Kidney (tissue), 14 donors: ENCODE results near the gene AOPEP. TPM values are rescaled to one million over a fixed set of nuclear protein-coding genes. Genes with fewer than 3 reads are reported as not detected.
A peak's percentile ranks its signal among the peaks of the same experiment; 100 is the strongest.

ENCODE experiments used
- DNase-seq, 5 donors: peaks; one replicate each; pipeline ENCODE4 v3.0.0-alpha.2; 2013 to 2020
- FAIRE-seq: peaks from 2 replicates; lab custom pipeline; 2012; peaks lifted over from hg19 to GRCh38; lab: Jason Lieb, UNC
- H3K27ac ChIP-seq, 2 donors: one replicate each; pipeline ENCODE4 v1.7.0; 2013; ENCODE audit warnings: low read depth in 2 of 2, low read length in 2 of 2, inconsistent platforms in 1 of 2
- H3K27me3 ChIP-seq: one replicate; pipeline ENCODE4 v1.7.1; 2013; ENCODE audit warnings: low read length, inconsistent platforms; ENCODE audit not compliant: control insufficient read depth, insufficient read depth
- H3K36me3 ChIP-seq, 3 donors: one replicate each; pipeline versions ENCODE4 v1.7.0 to v1.7.1; 2013; ENCODE audit warnings: low read length in 3 of 3, control low read depth in 1 of 3, inconsistent platforms in 1 of 3; ENCODE audit not compliant: insufficient read depth in 3 of 3, control insufficient read depth in 2 of 3
- H3K4me1 ChIP-seq, 3 donors: one replicate each; pipeline versions ENCODE4 v1.7.0 to v1.7.1; 2013; ENCODE audit warnings: low read length in 3 of 3, inconsistent platforms in 1 of 3, low read depth in 1 of 3; ENCODE audit not compliant: control insufficient read depth in 2 of 3, insufficient read depth in 2 of 3
- H3K4me3 ChIP-seq, 3 donors: one replicate each; pipeline versions ENCODE4 v1.7.0 to v1.8.1; 2013; ENCODE audit warnings: low read length in 3 of 3, control low read depth in 1 of 3, inconsistent platforms in 1 of 3
- H3K9ac ChIP-seq, 3 donors: one replicate each; pipeline versions ENCODE4 v1.7.0 to v1.7.1; 2013; ENCODE audit warnings: low read length in 3 of 3, control low read depth in 1 of 3, inconsistent platforms in 1 of 3
- H3K9me3 ChIP-seq, 3 donors: one replicate each; pipeline versions ENCODE4 v1.7.0 to v1.7.1; 2013; ENCODE audit warnings: low read length in 3 of 3, control low read depth in 1 of 3, inconsistent platforms in 1 of 3; ENCODE audit not compliant: control insufficient read depth in 2 of 3, insufficient read depth in 1 of 3
- CTCF ChIP-seq: IDR thresholded peaks from 3 replicates; pipeline ENCODE4 v1.5.1; 2012; ENCODE audit warnings: mild to moderate bottlenecking, moderate library complexity, borderline replicate concordance; ENCODE audit not compliant: insufficient read depth; ENCODE audit errors: extremely low read depth
- intact Hi-C: fragments of 100-400 bp; cut with DNase I; formaldehyde crosslinking; loops from one replicate; pipeline ENCODE4 v1.11.1; 2022
- polyA plus RNA-seq: library from polyadenylated mRNA; stranded (reverse); fragments of 350-450 nt; fragmentation: Illumina TruSeq; extraction: RNeasy Lipid Tissue Mini Kit (QIAGEN cat#74804); gene quantifications from one replicate; pipeline ENCODE4 v1.2.3, GENCODE V29; 2014; ENCODE audit warnings: low read depth, low replicate concordance; ENCODE audit not compliant: insufficient read depth
- total RNA-seq: library from RNA; stranded (reverse); fragmentation: NEBNext Ultra II Directional; extraction: Animal tissue kit (Norgen Biotek cat#: 25700); gene quantifications from one replicate; pipeline ENCODE4 v1.2.1, GENCODE V29; 2021
- donor health status: control.
- donor health status: control.
- donor health status: control.
- donor health status: control.
- donor health status: control.
- donor health status: DM: yes; HTN: yes; CAD: no.
- donor health status: Normal renal cell carcinoma (clear cell type).

The AOPEP gene
- total and polyA plus RNA-seq, 2 donors from 2014 or later: 52.2 to 119 TPM

- peaks cover 34 to 60% (median 51%) of the 10 kb centered on the region in 3 donors for H3K4me1 ChIP-seq
- no peak overlapping the region for H3K4me3 ChIP-seq
- DNase-seq: no peak
- TF ChIP-seq CTCF: no peak
- intact Hi-C loops: no loop called here
- no peaks in the 10 kb centered on the region for H3K27me3 ChIP-seq
- FAIRE-seq: no peak
- no peaks in the 10 kb centered on the region for H3K9me3 ChIP-seq
- peak overlapping the region in 1 of 3 donors; percentile 80 for H3K9ac ChIP-seq
- peaks cover 5 to 27% (median 13%) of the 10 kb centered on the region in 3 donors for H3K36me3 ChIP-seq
- peak overlapping the region; percentile 94 to 96 for H3K27ac ChIP-seq
Measured at GRCh38 chr9:95022657-95023056, 296.2 kb downstream of the AOPEP start.

GRCh38 chr9:95023217-95024003, 296.9 kb downstream of the AOPEP start:
- Histone ChIP-seq H3K9ac (peak overlapping the region in 1 of 3 donors; percentile 80), H3K27me3 (no peaks in the 10 kb centered on the region), H3K27ac (peak overlapping the region; percentile 94 to 96), H3K9me3 (no peaks in the 10 kb centered on the region), H3K4me3 (no peak overlapping the region), H3K4me1 (peaks cover 34 to 68% (median 46%) of the 10 kb centered on the region in 3 donors), H3K36me3 (peaks cover 5 to 28% (median 12%) of the 10 kb centered on the region in 3 donors)
- TF ChIP-seq CTCF: no peak
- intact Hi-C loops: no loop called here
- DNase-seq (peak in 2 of 5 donors; percentile 59 to 60), FAIRE-seq (no peak)

GRCh38 chr9:95024097-95024671, 297.7 kb downstream of the AOPEP start:
- Histone ChIP-seq H3K36me3 (peaks cover 5 to 33% (median 12%) of the 10 kb centered on the region in 3 donors), H3K27me3 (no peaks in the 10 kb centered on the region), H3K9me3 (no peaks in the 10 kb centered on the region), H3K27ac (peak overlapping the region; percentile 94 to 96), H3K4me3 (peak overlapping the region in 1 of 3 donors; percentile 21), H3K4me1 (peaks cover 34 to 68% (median 46%) of the 10 kb centered on the region in 3 donors), H3K9ac (peak overlapping the region in 2 of 3 donors; percentile 4 to 80)
- DNase-seq (peak in 2 of 5 donors; percentile 53 to 65), FAIRE-seq (no peak)
- intact Hi-C loops: no loop called here
- TF ChIP-seq CTCF: no peak
